Esophagus squamous epithelium (tissue), 5 donors: ENCODE results near the gene TDO2. TPM values are rescaled to one million over a fixed set of nuclear protein-coding genes. Genes with fewer than 3 reads are reported as not detected.

ENCODE experiments used
- DNase-seq: peaks from one replicate; lab custom pipeline; 2025; lab: John Stamatoyannopoulos, UW
- H3K27ac ChIP-seq, 4 donors: fragments of 200-600 bp; sonication (generic); one replicate each; pipeline ENCODE4 v1.5.1; 2016 to 2019; ENCODE audit warnings: mild to moderate bottlenecking in 1 of 4
- H3K27me3 ChIP-seq, 4 donors: fragments of 200-600 bp; sonication (generic); 1 replicate in 3 of 4; 2 replicates in 1 of 4; pipeline versions ENCODE4 v1.5.1 to v1.6.0; 2017 to 2021; ENCODE audit warnings: antibody characterized with exemption in 1 of 4
- H3K36me3 ChIP-seq, 3 donors: fragments of 200-600 bp; sonication (generic); one replicate each; pipeline ENCODE4 v1.5.1; 2016 to 2019
- H3K4me1 ChIP-seq, 3 donors: fragments of 200-600 bp; sonication (generic); one replicate each; pipeline ENCODE4 v1.5.1; 2017 to 2019
- H3K4me3 ChIP-seq, 4 donors: fragments of 200-600 bp; sonication (generic); 1 replicate in 3 of 4; 2 replicates in 1 of 4; pipeline ENCODE4 v1.5.1; 2016 to 2019; ENCODE audit warnings: mild to moderate bottlenecking in 2 of 4, moderate library complexity in 1 of 4
- H3K9me3 ChIP-seq, 3 donors: fragments of 200-600 bp; sonication (generic); one replicate each; pipeline ENCODE4 v1.5.1; 2016 to 2019
- CTCF ChIP-seq, 6 experiments: fragments of 450-650 bp in 4 of 6; fragments of 200-600 bp in 2 of 6; sonication (generic) in 2 of 6; IDR thresholded peaks; one replicate each; pipeline ENCODE4 v1.5.1; 2016 to 2019; ENCODE audit warnings: antibody characterized with exemption in 6 of 6, mild to moderate bottlenecking in 4 of 6, moderate library complexity in 4 of 6
- POLR2A ChIP-seq, 4 donors: fragments of 450-650 bp; IDR thresholded peaks; one replicate each; pipeline ENCODE4 v1.6.1; 2017; ENCODE audit warnings: antibody characterized with exemption in 4 of 4, mild to moderate bottlenecking in 4 of 4, moderate library complexity in 3 of 4
- WGBS, 2 donors: methylation state at CpG; one replicate each; pipeline ENCODE4 v1.1.5; 2018; 5-methylcytosine and 5-hydroxymethylcytosine counted together
- intact Hi-C: fragments of 100-400 bp; cut with DNase I; formaldehyde crosslinking; loops from one replicate; pipeline ENCODE4 v1.15.0; 2022
- total RNA-seq, 4 donors: library from RNA; depleted of rRNA; stranded (reverse); fragments of >200 nt; gene quantifications; one replicate each; pipeline ENCODE4 v1.1.0, GENCODE V29; 2016
- donor health status: DM: yes; HTN: yes; CAD: no.

TDO2 gene
- total RNA-seq, 4 donors from 2014 or later = 0.40 to 2.0 TPM; not detected in 2

GRCh38 chr4:155906554-155907247, 3.2 kb downstream of the TDO2 start:
- H3K4me3 ChIP-seq = no peak overlapping the region
- TF ChIP-seq POLR2A (IDR thresholded peaks at IDR 0.05) (no peak), CTCF (IDR thresholded peaks at IDR 0.05) (no peak)
- no peaks in the 10 kb centered on the region for H3K27me3 ChIP-seq
- no peaks in the 10 kb centered on the region for H3K9me3 ChIP-seq
- H3K27ac ChIP-seq = no peak overlapping the region
- WGBS, 2 donors = 25 to 35% methylated on average over 6 of the region's 6 CpGs
- peaks cover 0 to 9% (median 0%) of the 10 kb centered on the region in 3 donors for H3K4me1 ChIP-seq
- intact Hi-C loops = no loop called here
- no peak for DNase-seq
- H3K36me3 ChIP-seq = no peaks in the 10 kb centered on the region

- Histone ChIP-seq H3K27ac (no peak overlapping the region), H3K4me1 (peaks cover 0 to 9% (median 0%) of the 10 kb centered on the region in 3 donors), H3K9me3 (no peaks in the 10 kb centered on the region), H3K4me3 (no peak overlapping the region), H3K36me3 (no peaks in the 10 kb centered on the region), H3K27me3 (no peaks in the 10 kb centered on the region)
- WGBS, 2 donors = 70 to 89% methylated on average over 1 of the region's 1 CpG
- no peak for DNase-seq
- intact Hi-C loops = no loop called here
- TF ChIP-seq POLR2A (IDR thresholded peaks at IDR 0.05) (no peak), CTCF (IDR thresholded peaks at IDR 0.05) (no peak)
Measured at GRCh38 chr4:155907556-155907955, 4.1 kb downstream of the TDO2 start.

- no peak for DNase-seq
- 80 to 92% methylated on average over 4 of the region's 4 CpGs for WGBS, 2 donors
- Histone ChIP-seq H3K27me3 (no peaks in the 10 kb centered on the region), H3K9me3 (no peaks in the 10 kb centered on the region), H3K4me1 (peaks cover 0 to 9% (median 0%) of the 10 kb centered on the region in 3 donors), H3K4me3 (no peak overlapping the region), H3K27ac (no peak overlapping the region), H3K36me3 (no peaks in the 10 kb centered on the region)
- intact Hi-C loops = no loop called here
- TF ChIP-seq CTCF (IDR thresholded peaks at IDR 0.05) (no peak), POLR2A (IDR thresholded peaks at IDR 0.05) (no peak)
Measured at GRCh38 chr4:155908187-155909139, 5.0 kb downstream of the TDO2 start.

GRCh38 chr4:155909615-155910226, 6.2 kb downstream of the TDO2 start:
- no peak overlapping the region for H3K4me3 ChIP-seq
- H3K27ac ChIP-seq = no peak overlapping the region
- TF ChIP-seq POLR2A (IDR thresholded peaks at IDR 0.05) (no peak), CTCF (IDR thresholded peaks at IDR 0.05) (no peak)
- DNase-seq = no peak
- H3K9me3 ChIP-seq = no peaks in the 10 kb centered on the region
- WGBS, 2 donors = 86 to 88% methylated on average over 3 of the region's 3 CpGs
- no peaks in the 10 kb centered on the region for H3K27me3 ChIP-seq
- H3K36me3 ChIP-seq = no peaks in the 10 kb centered on the region
- peaks cover 0 to 9% (median 0%) of the 10 kb centered on the region in 3 donors for H3K4me1 ChIP-seq
- intact Hi-C loops = no loop called here
